B cell (primary cell): ENCODE measurements around the gene DENND5B. TPM values are rescaled to one million over a fixed set of nuclear protein-coding genes. Genes with fewer than 3 reads are reported as not detected.

Source experiments
- ATAC-seq: fragments of 200-7000 bp; cut with Tn5 transposase; one replicate; pipeline ENCODE4 v1.10.0; 2021; ENCODE audit warnings: low read depth, mild to moderate bottlenecking, moderate number of reproducible peaks, moderate library complexity
- CTCF ChIA-PET: fragments of 350-600 bp; sonication (Branson Sonifier 250); formaldehyde crosslinking; loops from one replicate; lab custom pipeline; 2021; ENCODE audit warnings: antibody characterized with exemption, inconsistent platforms; lab: Charles Lee
- POLR2A ChIA-PET: fragments of 350-600 bp; sonication (Branson Sonifier 250); formaldehyde crosslinking; loops from one replicate; lab custom pipeline; 2021; ENCODE audit warnings: antibody characterized with exemption; lab: Charles Lee
- DNase-seq: peaks from one replicate; pipeline ENCODE4 v3.0.0; 2013
- H2AFZ ChIP-seq: 2 replicates; pipeline ENCODE4 v1.6.1; 2012; ENCODE audit warnings: mild to moderate bottlenecking, low read depth, low read length; ENCODE audit not compliant: insufficient read depth, poor library complexity, severe bottlenecking
- H3K27ac ChIP-seq, 2 donors: 1 replicate in 1 of 2; 2 replicates in 1 of 2; pipeline ENCODE4 v1.5.1; 2012 to 2013; ENCODE audit warnings: low read length in 2 of 2, mild to moderate bottlenecking in 2 of 2, moderate library complexity in 1 of 2
- H3K27me3 ChIP-seq, 4 experiments: fragments of 200-600 bp in 1 of 4; sonication (generic) in 1 of 4; replicated peaks in 1 of 4; 1 replicate in 2 of 4; 2 replicates in 2 of 4; pipeline versions ENCODE4 v1.6.1 to v1.7.0; 2013 to 2016; ENCODE audit warnings: low read length in 3 of 4, mild to moderate bottlenecking in 2 of 4, mixed read lengths in 1 of 4, moderate library complexity in 1 of 4; ENCODE audit not compliant: insufficient read depth in 4 of 4, control insufficient read depth in 3 of 4; ENCODE audit errors: control extremely low read depth in 1 of 4
- H3K36me3 ChIP-seq, 2 experiments: replicated peaks in 1 of 2; 1 replicate in 1 of 2; 2 replicates in 1 of 2; pipeline versions ENCODE4 v1.6.1 to v1.7.1; 2013; ENCODE audit warnings: low read length in 1 of 2; ENCODE audit not compliant: insufficient read depth in 2 of 2, control insufficient read depth in 1 of 2; ENCODE audit errors: control extremely low read depth in 1 of 2, extremely low read depth in 1 of 2
- H3K4me1 ChIP-seq, 2 donors: fragments of 200-600 bp in 1 of 2; sonication (generic) in 1 of 2; 1 replicate in 1 of 2; 2 replicates in 1 of 2; pipeline versions ENCODE4 v1.5.1 to v1.6.1; 2013 to 2017; ENCODE audit warnings: low read length in 2 of 2; ENCODE audit not compliant: control insufficient read depth in 2 of 2, insufficient read depth in 2 of 2
- H3K4me2 ChIP-seq: replicated peaks from 2 replicates; pipeline ENCODE3; 2012; ENCODE audit warnings: mild to moderate bottlenecking, low read depth, low read length; ENCODE audit not compliant: poor library complexity, severe bottlenecking
- H3K4me3 ChIP-seq, 5 experiments: fragments of 200-600 bp in 1 of 5; sonication (generic) in 1 of 5; 1 replicate in 3 of 5; 2 replicates in 2 of 5; pipeline versions ENCODE4 v1.5.1 to v1.7.0; 2011 to 2016; ENCODE audit warnings: low read length in 4 of 5, mild to moderate bottlenecking in 4 of 5, low read depth in 2 of 5, control low read depth in 1 of 5, moderate library complexity in 1 of 5; ENCODE audit not compliant: insufficient read depth in 1 of 5; ENCODE audit errors: control extremely low read depth in 1 of 5, extremely low read depth in 1 of 5
- H3K79me2 ChIP-seq: fragments of 200-600 bp; sonication (generic); one replicate; pipeline ENCODE4 v1.6.0; 2016; ENCODE audit warnings: low read length; ENCODE audit not compliant: control insufficient read depth, insufficient read depth
- H3K9ac ChIP-seq: fragments of 200-600 bp; sonication (generic); 2 replicates; pipeline ENCODE4 v1.6.1; 2017; ENCODE audit warnings: mild to moderate bottlenecking, low read length, moderate library complexity
- H3K9me3 ChIP-seq, 3 donors: one replicate each; pipeline versions ENCODE4 v1.6.1 to v1.7.1; 2013; ENCODE audit warnings: low read length in 2 of 3; ENCODE audit not compliant: control insufficient read depth in 2 of 3, insufficient read depth in 1 of 3; ENCODE audit errors: control extremely low read depth in 1 of 3
- H4K20me1 ChIP-seq: 2 replicates; pipeline ENCODE4 v1.6.0; 2012; ENCODE audit warnings: mild to moderate bottlenecking, low read length; ENCODE audit not compliant: insufficient read depth, control insufficient read depth, poor library complexity, severe bottlenecking
- H3K27ac Mint-ChIP-seq: one replicate; pipeline ENCODE4 v1.8.0; 2021; ENCODE audit warnings: mixed read lengths
- H3K27me3 Mint-ChIP-seq: one replicate; pipeline ENCODE4 v1.8.0; 2021; ENCODE audit warnings: mixed read lengths
- H3K4me1 Mint-ChIP-seq: one replicate; pipeline ENCODE4 v1.8.0; 2021; ENCODE audit warnings: mixed read lengths
- H3K4me3 Mint-ChIP-seq: one replicate; pipeline ENCODE4 v1.8.0; 2021; ENCODE audit warnings: mixed read lengths
- H3K9me3 Mint-ChIP-seq: one replicate; pipeline ENCODE4 v1.8.0; 2022; ENCODE audit warnings: mixed read lengths; ENCODE audit not compliant: insufficient read depth
- EZH2 ChIP-seq: IDR thresholded peaks from 2 replicates; pipeline ENCODE4 v1.6.1; 2012; ENCODE audit warnings: borderline replicate concordance, low read depth, mild to moderate bottlenecking, moderate library complexity, low read length; ENCODE audit not compliant: insufficient read depth, poor library complexity, severe bottlenecking
- WGBS: methylation state at CpG from one replicate; pipeline ENCODE4 v1.1.5; 2013; ENCODE audit warnings: missing lambda C conversion rate; ENCODE audit not compliant: insufficient coverage; 5-methylcytosine and 5-hydroxymethylcytosine counted together
- intact Hi-C: fragments of 100-400 bp; cut with micrococcal nuclease; formaldehyde crosslinking; loops from one replicate; pipeline ENCODE4 v1.10.0; 2022
- polyA plus RNA-seq: library from polyadenylated mRNA; depleted of rRNA; stranded (reverse); fragments of >200 nt; gene quantifications from 2 replicates; pipeline ENCODE4 v1.2.3, GENCODE V29; 2012
- total RNA-seq, 2 donors: library from RNA; stranded (reverse); fragments of 120-200 nt in 1 of 2; gene quantifications; 1 replicate in 1 of 2; 2 replicates in 1 of 2; pipeline versions ENCODE4 v1.2.3 to v1.2.4, GENCODE V29; 2013 to 2022
- TF ChIP-seq, protein P1 (sequence below): fragments of 200-600 bp; IDR thresholded peaks from one replicate; pipeline ENCODE4 v1.8.0; 2022; ENCODE audit warnings: antibody characterized with exemption, mild to moderate bottlenecking

The DENND5B gene
- total and polyA plus RNA-seq, 2 donors (not counting 1 experiment from before 2014, with no cell fraction given), result 18.7 to 55.3 TPM

DNA sequence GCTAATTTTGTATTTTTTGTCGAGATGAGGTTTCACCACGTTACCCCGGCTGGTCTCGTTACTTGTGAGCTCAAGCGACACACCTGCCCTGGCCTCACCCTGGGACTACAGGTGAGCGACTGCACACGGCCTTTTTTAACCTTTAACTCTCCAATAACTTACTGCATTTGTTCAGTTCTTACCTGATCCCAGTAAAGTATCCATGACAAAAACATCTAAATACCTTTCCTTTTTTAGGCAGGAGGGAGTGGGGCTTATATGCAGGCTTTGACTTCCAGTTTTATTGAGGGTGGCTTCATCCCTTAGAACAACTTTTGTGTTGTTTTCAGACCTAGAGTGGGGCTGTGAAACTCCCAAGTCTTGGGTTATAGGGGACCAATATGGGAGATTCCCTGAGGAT, 68.3 kb downstream of the DENND5B start:
- no peak for ATAC-seq
- H3K4me1 Mint-ChIP-seq, result peaks cover 78% of the 10 kb centered on the region

DNA sequence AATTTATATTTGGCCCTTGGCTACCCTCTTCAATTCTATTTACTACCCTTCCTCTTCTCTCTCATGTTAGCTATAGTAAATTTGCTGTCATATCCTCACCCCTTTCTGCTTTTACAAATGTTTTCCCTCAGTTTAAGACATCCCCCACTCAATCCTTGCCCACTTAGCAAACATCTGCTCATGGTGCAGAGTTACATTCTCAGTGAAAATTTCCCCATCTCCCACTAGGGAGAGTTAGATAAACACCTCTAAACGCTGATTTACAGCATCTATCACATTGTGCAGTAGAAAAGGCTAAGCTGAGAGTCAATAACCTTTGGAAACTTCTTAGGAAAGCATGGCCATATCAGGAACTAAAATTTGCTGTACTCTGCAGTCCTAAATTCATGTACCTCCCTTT, 69.0 kb downstream of the DENND5B start:
- no CpG with 5 or more reads among the region's 1 CpG for WGBS
- Histone ChIP-seq H4K20me1 (peaks cover 76% of the 10 kb centered on the region), H3K36me3 (no peaks in the 10 kb centered on the region), H3K4me3 (no peak overlapping the region), H3K79me2 (peaks cover 98% of the 10 kb centered on the region), H3K27ac (no peak overlapping the region), H2AFZ (no peak overlapping the region), H3K9ac (no peak overlapping the region), H3K4me2 (no peak overlapping the region), H3K9me3 (no peaks in the 10 kb centered on the region), H3K4me1 (peaks cover 44 to 50% of the 10 kb centered on the region in 2 donors), H3K27me3 (no peaks in the 10 kb centered on the region)
- TF ChIP-seq, protein P1, sequence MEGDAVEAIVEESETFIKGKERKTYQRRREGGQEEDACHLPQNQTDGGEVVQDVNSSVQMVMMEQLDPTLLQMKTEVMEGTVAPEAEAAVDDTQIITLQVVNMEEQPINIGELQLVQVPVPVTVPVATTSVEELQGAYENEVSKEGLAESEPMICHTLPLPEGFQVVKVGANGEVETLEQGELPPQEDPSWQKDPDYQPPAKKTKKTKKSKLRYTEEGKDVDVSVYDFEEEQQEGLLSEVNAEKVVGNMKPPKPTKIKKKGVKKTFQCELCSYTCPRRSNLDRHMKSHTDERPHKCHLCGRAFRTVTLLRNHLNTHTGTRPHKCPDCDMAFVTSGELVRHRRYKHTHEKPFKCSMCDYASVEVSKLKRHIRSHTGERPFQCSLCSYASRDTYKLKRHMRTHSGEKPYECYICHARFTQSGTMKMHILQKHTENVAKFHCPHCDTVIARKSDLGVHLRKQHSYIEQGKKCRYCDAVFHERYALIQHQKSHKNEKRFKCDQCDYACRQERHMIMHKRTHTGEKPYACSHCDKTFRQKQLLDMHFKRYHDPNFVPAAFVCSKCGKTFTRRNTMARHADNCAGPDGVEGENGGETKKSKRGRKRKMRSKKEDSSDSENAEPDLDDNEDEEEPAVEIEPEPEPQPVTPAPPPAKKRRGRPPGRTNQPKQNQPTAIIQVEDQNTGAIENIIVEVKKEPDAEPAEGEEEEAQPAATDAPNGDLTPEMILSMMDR, result no peak
- no peak for TF ChIP-seq EZH2
- H3K4me1 Mint-ChIP-seq, result peaks cover 82% of the 10 kb centered on the region
- H3K27me3 Mint-ChIP-seq, result no peaks in the 10 kb centered on the region
- ChIA-PET CTCF (no interaction called here), POLR2A (no interaction called here)
- H3K9me3 Mint-ChIP-seq, result no peaks in the 10 kb centered on the region
- intact Hi-C loops, result loop anchor here (5.0 kb wide), 1 partner anchor 45 kb away; no protein-coding TSS in a partner anchor
- H3K4me3 Mint-ChIP-seq, result no peak overlapping the region
- no peak for DNase-seq
- ATAC-seq, result no peak
- no peak overlapping the region for H3K27ac Mint-ChIP-seq

More for the DNA sequence above, 68.3 kb downstream of the DENND5B start:
- no peak for DNase-seq
- H3K79me2 ChIP-seq, result peaks cover 98% of the 10 kb centered on the region
- H3K4me3 ChIP-seq, result no peak overlapping the region
- H3K9me3 Mint-ChIP-seq, result no peaks in the 10 kb centered on the region
- H3K27ac ChIP-seq, result no peak overlapping the region
- H3K27me3 Mint-ChIP-seq, result no peaks in the 10 kb centered on the region
- no peaks in the 10 kb centered on the region for H3K9me3 ChIP-seq
- H3K27ac Mint-ChIP-seq, result no peak overlapping the region
- H3K36me3 ChIP-seq, result no peaks in the 10 kb centered on the region
- no peak for TF ChIP-seq EZH2
- TF ChIP-seq, protein P1, result no peak
- WGBS, result 78% methylated on average over 6 of the region's 7 CpGs
- H3K27me3 ChIP-seq, result no peaks in the 10 kb centered on the region
- ChIA-PET POLR2A (no interaction called here), CTCF (no interaction called here)
- H2AFZ ChIP-seq, result no peak overlapping the region
- no peak overlapping the region for H3K4me3 Mint-ChIP-seq
- H4K20me1 ChIP-seq, result peaks cover 76% of the 10 kb centered on the region
- intact Hi-C loops, result loop anchor here (5.0 kb wide), 1 partner anchor 45 kb away; no protein-coding TSS in a partner anchor
- no peak overlapping the region for H3K9ac ChIP-seq
- H3K4me2 ChIP-seq, result no peak overlapping the region
- H3K4me1 ChIP-seq, result peaks cover 43 to 44% of the 10 kb centered on the region in 2 donors
